ENCODE measurements around the gene HNMT. TPM values are rescaled to one million over a fixed set of nuclear protein-coding genes. Genes with fewer than 3 reads are reported as not detected.
"Not testable (repeated sequence)": the region's sequence is repeated elsewhere in the genome, so short reads cannot be mapped to it uniquely, and the experiment has no call there.

Gene HNMT
- total RNA-seq, 1 donor, result 42.2 TPM

DNA sequence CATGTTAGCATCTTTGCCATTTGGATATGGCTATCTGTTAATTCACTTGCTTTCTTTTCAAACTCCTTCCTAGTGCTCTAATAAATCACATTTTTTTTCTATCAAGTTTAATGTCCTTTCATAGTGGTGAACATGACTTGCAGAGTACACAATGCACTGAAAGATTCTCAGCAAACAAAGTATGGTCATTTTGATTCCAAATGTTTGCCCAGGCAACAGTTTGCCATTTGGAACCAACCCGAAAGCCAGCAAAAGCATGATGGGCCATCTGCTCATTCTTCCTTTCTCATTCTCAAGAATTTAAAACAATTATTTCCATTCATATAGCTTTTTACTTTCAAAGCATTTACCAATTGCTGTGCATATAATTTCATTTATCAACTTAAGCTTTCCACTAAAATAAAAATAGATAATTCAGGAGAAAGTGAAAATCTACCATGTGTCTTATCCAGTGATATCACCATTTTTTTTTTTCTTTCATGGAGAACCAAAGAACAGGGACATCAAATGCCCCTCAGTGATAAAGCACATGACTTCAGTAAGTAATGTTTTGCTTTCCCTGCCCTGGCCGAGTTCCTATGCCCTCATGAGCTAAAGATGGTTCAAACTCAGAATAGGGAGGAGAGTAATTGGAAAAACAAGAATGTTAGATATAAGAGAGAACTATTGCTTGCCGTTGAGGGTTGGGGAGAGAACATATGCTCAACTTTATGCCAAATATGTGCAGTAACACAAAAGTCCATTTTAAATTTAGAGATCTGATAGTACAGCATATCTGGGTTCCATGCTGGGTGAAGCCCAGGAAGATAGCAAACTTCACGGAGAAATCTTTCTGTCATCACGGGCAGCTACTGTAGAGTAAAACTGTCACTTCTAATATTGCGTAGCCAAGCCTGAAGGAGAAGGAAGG lies 62.1 kb downstream of the HNMT start:
- Histone ChIP-seq H3K9me3 (ENCODE audit: low read depth, low read length) (no peaks in the 10 kb centered on the region), H3K27me3 (ENCODE audit: insufficient read depth, low read length) (no peaks in the 10 kb centered on the region), H3K4me3 (ENCODE audit: low read length) (no peak overlapping the region), H3K4me1 (ENCODE audit: insufficient read depth, low read length) (peaks cover 11% of the 10 kb centered on the region)

DNA sequence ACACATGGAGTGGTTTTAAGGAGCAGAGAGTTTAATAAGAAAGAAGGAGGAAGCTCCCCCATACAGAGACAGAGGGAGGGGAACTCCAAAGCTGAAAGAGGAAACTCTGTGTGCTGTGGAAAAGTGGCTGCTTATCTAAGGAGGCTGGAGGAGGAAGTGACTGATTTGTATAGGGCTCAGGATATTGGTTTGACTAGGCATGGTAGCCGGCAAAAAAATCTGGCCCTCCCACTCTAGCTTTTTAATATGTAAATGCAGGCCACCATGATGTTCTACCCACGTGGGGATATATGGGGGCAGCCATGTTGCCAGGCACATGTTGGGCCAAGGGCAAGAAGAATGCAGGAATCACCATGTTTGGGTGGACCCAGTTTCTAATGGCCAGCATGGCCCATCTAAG lies 64.3 kb downstream of the HNMT start:
- H3K4me3 ChIP-seq (ENCODE audit: low read length), result no peak overlapping the region
- H3K9me3 ChIP-seq (ENCODE audit: low read depth, low read length), result no peaks in the 10 kb centered on the region
- peaks cover 11% of the 10 kb centered on the region for H3K4me1 ChIP-seq (ENCODE audit: insufficient read depth, low read length)

DNA sequence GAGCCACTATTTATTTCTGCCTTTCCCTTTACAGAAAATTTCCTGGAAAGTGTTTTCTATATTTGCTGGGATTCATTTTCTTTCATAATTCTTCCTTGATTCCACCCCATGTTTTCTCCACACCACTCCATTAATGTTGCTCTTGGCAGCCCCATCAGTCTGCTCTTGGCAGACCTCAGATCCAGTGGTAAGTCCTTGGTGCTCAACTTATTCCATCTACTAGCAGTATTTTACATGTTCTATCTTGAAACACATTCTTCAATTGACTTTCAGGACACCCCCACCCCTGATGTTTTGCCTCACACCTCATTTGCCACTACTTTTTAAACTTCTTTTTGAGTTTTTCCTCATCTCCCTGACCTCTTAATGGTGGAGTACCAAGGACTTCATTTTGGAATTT lies 65.0 kb downstream of the HNMT start:
- no peaks in the 10 kb centered on the region for H3K9me3 ChIP-seq (ENCODE audit: low read depth, low read length)
- no peak overlapping the region for H3K4me3 ChIP-seq (ENCODE audit: low read length)
- H3K27me3 ChIP-seq (ENCODE audit: insufficient read depth, low read length), result no peaks in the 10 kb centered on the region
- H3K4me1 ChIP-seq (ENCODE audit: insufficient read depth, low read length), result peaks cover 11% of the 10 kb centered on the region

More for the DNA sequence above, 64.3 kb downstream of the HNMT start:
- H3K27me3 ChIP-seq (ENCODE audit: insufficient read depth, low read length), result no peaks in the 10 kb centered on the region

DNA sequence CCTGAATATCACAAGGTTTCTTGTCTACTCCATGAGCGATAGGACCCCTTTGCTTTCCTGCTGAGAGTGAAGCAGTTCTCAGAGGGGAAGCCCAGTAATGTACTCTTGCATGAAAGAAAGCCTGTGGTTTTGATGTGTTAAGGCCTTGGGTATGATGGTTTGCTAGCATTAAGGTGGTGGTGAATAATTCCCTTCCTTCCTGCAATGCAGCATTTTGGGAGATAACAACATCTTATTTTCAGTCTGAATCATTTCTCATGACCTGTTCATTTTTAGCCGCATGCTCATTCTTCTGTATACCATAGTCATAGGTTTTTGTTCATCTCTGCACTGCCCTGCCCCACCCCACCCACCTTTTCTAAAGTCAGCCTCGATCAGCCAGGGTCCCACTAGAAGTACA lies 66.2 kb downstream of the HNMT start:
- Histone ChIP-seq H3K4me3 (ENCODE audit: low read length) (no peak overlapping the region), H3K9me3 (ENCODE audit: low read depth, low read length) (no peaks in the 10 kb centered on the region), H3K4me1 (ENCODE audit: insufficient read depth, low read length) (peaks cover 11% of the 10 kb centered on the region), H3K27me3 (ENCODE audit: insufficient read depth, low read length) (no peaks in the 10 kb centered on the region)

DNA sequence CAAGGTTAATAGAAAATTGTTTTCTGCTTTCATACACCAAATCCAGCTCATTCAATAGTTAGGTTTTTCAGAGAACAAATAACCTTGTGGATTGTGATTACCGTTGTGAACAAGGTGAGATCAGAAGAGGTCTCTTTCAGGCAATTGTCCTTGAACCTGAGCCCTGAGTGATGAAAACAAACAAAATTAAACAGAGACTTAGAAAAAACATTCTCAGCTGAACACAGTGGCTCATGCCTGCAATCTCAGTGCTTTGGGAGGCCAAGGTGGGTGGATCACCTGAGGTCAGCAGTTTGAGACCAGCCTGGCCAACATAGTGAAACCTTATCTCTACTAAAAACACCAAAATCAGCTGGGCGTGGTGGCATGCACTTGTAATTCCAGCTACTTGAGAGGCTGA lies 68.1 kb downstream of the HNMT start:
- Histone ChIP-seq H3K4me1 (ENCODE audit: insufficient read depth, low read length) (peaks cover 17% of the 10 kb centered on the region), H3K27me3 (ENCODE audit: insufficient read depth, low read length) (no peaks in the 10 kb centered on the region), H3K9me3 (ENCODE audit: low read depth, low read length) (no peaks in the 10 kb centered on the region), H3K4me3 (ENCODE audit: low read length) (no peak overlapping the region)

DNA sequence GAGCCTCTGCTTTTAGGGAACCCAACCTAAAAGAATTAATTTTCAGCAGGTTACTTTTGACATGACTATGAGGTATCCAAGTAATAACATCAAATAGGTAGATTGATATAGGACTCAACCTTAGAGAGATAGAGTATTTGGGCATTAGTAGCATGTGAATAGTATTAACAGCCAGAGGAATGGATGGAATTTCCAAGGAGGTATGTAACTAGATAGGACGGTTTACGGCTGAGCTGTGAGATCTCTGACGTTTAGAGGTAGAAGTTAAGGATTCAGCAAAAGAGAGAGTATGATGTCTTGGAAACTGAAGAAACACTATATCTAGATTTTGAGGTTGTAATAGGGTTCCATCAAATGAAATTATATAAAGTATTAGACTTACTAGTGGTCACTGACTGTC lies 70.3 kb downstream of the HNMT start:
- Histone ChIP-seq H3K27me3 (ENCODE audit: insufficient read depth, low read length) (no peaks in the 10 kb centered on the region), H3K9me3 (ENCODE audit: low read depth, low read length) (no peaks in the 10 kb centered on the region), H3K4me3 (ENCODE audit: low read length) (no peak overlapping the region), H3K4me1 (ENCODE audit: insufficient read depth, low read length) (peaks cover 6% of the 10 kb centered on the region)

DNA sequence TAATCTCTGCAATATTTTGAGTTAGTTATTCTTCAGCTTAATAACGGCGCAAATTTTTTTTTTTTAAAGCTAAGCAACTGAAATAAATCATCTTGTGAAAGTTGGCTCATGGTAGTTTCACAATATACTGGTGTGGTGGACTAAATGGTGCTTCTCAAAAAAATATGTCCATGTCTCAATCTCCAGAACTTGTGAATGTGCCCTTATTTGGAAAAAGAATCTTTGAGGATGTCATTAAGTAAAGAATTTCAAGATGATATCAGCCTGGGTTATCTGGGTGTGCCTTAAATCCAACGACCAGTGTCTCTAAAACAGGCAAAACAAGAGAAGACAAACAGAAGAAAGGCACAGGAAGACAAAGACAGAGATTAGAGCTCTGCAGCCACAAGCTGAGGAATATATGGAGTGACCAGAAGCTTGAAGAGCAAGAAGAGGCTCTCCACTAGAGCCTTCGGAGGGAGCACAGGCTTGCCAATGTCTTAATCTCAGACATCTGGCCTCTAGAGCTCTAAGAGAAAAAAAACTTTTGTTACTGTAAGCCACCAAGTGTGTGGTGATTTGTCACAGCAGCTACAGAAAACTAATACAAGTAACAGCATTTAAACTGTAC lies 71.4 kb downstream of the HNMT start:
- Histone ChIP-seq H3K4me1 (ENCODE audit: insufficient read depth, low read length) (peaks cover 6% of the 10 kb centered on the region), H3K27me3 (ENCODE audit: insufficient read depth, low read length) (no peaks in the 10 kb centered on the region)

DNA sequence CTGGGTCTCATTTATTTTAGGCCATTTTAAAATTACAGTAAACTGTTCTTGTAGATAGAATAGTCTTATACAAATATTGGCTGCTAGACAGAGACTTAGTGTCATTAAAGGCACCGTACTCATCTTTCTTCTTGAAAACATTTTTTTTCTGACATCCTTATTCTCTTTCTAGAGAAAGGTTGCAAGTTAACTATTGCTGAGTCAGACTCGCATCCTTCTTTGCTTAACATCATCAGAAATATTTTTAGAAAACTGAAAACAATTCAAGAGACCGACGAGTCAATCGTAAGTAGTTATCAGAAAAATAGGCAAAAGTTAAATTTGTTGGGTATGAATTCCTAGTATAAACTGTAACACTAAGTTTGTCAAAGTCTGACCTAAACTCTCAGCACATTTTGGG lies 72.2 kb downstream of the HNMT start:
- H3K4me1 ChIP-seq (ENCODE audit: insufficient read depth, low read length), result peaks cover 6% of the 10 kb centered on the region
- H3K9me3 ChIP-seq (ENCODE audit: low read depth, low read length), result no peaks in the 10 kb centered on the region
- H3K4me3 ChIP-seq (ENCODE audit: low read length), result no peak overlapping the region
- no peaks in the 10 kb centered on the region for H3K27me3 ChIP-seq (ENCODE audit: insufficient read depth, low read length)

More for the DNA sequence above, 71.4 kb downstream of the HNMT start:
- Histone ChIP-seq H3K9me3 (ENCODE audit: low read depth, low read length) (no peaks in the 10 kb centered on the region), H3K4me3 (ENCODE audit: low read length) (no peak overlapping the region)

DNA sequence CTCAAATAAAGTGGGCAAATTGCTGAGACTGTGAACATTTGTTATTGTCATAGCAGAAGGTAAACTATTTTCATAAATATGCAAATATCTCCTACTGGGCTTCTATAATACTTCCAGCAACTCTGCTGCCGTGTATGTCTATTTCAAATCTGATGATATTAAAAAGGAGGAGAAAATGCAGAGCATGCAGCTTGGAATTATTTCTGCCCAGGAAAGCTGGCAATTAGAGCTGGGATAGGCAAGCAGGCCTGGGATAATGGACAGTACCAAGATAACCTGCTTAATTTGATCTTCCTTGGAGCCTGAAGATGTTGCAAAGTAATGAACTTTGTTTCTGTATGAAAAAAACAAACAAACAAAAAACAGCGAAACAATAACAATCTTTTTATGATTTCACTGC lies 72.8 kb downstream of the HNMT start:
- Histone ChIP-seq H3K4me3 (ENCODE audit: low read length) (no peak overlapping the region), H3K9me3 (ENCODE audit: low read depth, low read length) (no peaks in the 10 kb centered on the region), H3K27me3 (ENCODE audit: insufficient read depth, low read length) (no peaks in the 10 kb centered on the region), H3K4me1 (ENCODE audit: insufficient read depth, low read length) (peaks cover 6% of the 10 kb centered on the region)

DNA sequence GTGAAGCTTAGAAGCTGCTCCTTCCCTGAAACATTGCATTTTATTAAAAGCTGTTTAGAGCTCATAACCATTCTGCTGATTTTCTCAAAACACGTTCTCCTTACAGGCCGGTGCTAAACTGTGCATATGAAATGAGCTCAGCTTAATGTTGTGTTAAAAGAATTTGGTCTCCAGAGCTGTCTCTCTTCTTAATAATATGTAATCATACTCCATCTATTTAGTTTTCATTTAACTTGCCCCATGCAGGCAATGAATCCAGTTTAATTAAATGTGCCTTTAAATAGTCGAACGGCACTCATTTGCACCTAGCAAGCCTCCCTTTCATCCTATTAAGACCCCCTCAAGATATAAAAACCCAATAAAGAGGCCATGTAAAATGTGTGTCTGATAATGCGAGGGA lies 76.3 kb downstream of the HNMT start:
- H3K9me3 ChIP-seq (ENCODE audit: low read depth, low read length), result no peaks in the 10 kb centered on the region

DNA sequence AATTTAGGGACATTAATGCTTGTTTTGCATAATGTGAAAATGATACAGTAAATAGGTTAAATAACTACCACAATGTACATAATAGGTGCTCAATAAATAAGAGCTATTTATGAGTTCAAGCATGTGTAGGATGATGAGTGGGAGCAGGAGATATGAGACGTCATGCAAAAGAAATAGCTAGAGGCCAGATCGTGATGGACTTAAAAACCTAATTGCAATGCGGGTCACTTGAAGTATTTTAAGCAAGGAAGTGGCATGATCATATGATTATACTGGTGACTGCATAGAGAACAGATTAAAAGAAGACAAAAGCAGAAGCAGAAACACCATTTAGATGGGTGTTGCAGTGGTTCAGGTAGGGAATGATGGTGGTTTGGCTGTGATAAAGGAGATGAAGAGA lies 78.0 kb downstream of the HNMT start:
- Histone ChIP-seq H3K9me3 (ENCODE audit: low read depth, low read length) (no peaks in the 10 kb centered on the region), H3K4me3 (ENCODE audit: low read length) (no peak overlapping the region), H3K27me3 (ENCODE audit: insufficient read depth, low read length) (no peaks in the 10 kb centered on the region), H3K4me1 (ENCODE audit: insufficient read depth, low read length) (no peaks in the 10 kb centered on the region)

More for the DNA sequence above, 76.3 kb downstream of the HNMT start:
- Histone ChIP-seq H3K4me3 (ENCODE audit: low read length) (no peak overlapping the region), H3K4me1 (ENCODE audit: insufficient read depth, low read length) (peaks cover 6% of the 10 kb centered on the region), H3K27me3 (ENCODE audit: insufficient read depth, low read length) (no peaks in the 10 kb centered on the region)

DNA sequence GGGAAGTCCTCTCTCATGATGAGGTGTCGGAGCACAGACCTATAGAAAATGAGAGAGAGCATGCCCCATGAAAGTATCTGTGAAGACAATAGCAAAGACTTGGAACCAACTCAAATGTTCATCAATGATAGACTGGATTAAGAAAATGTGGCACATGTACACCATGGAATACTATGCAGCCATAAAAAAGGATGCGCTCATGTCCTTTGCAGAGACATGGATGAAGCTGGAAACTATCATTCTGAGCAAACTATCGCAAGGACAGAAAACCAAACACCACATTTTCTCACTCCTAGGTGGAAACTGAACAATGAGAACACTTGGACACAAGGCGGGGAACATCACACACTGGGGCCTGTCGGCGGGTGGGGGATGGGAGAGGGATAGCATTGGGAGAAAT lies 79.3 kb downstream of the HNMT start:
- H3K4me3 ChIP-seq (ENCODE audit: low read length); H3K27me3 ChIP-seq (ENCODE audit: insufficient read depth, low read length); H3K4me1 ChIP-seq (ENCODE audit: insufficient read depth, low read length); H3K9me3 ChIP-seq (ENCODE audit: low read depth, low read length): not testable (repeated sequence)

DNA sequence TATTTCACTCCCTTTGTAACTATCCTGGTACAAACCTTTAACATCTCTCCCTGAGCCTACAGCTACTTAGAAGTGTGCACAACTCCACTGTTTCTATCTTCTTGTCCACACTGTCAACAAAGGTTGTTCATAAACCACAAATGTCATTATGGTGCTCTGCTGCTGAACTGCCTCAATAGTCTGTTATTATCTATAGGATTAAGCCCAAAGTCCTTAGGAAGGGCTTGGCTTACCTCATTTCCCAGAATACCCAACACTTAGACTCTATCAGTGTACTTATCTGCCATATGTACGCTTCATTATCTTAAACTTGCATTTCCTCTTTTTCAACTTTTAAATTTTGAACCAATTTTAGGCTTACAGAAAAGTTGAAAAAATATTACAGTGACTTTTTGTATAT lies 94.2 kb downstream of the HNMT start:
- Histone ChIP-seq H3K9me3 (ENCODE audit: low read depth, low read length) (no peaks in the 10 kb centered on the region), H3K4me3 (ENCODE audit: low read length) (no peak overlapping the region), H3K4me1 (ENCODE audit: insufficient read depth, low read length) (no peaks in the 10 kb centered on the region), H3K27me3 (ENCODE audit: insufficient read depth, low read length) (no peaks in the 10 kb centered on the region)

DNA sequence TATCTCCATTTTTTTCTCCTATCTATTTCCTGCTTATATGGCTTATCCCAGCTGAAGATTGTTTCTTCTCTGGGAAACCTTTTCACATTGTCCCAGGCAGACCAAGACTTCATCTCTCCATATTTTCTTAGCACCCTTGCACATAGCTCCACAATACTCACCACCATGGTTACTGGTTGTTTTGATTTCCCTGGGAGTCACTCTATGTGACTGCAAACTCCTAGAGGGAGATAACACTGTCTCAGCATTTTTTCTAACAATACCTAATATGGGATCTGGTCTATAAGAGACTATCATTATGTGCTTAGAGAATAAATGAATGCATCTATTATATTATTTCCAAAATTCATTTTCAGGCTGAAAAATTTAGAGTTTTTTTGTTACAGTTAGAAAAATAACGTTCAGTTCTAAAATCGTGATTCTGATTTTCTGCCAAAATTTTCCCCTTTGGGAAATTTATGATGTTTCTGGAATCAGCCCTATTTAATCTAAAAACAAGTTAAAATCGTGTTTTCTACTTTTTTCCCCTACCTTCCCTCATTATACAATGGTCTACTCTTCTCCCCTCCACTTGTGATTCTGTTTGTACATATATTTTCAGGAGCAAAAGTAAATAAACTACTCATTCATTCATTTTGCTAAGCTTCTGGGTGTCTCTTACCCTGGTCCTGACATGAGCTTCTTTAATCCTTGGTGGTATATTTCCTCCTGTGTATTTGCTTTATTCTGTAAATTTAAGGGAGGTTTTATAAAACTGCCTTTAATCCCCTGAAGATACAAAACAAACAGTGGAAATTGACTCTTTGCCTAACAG lies 95.4 kb downstream of the HNMT start:
- no peak overlapping the region for H3K4me3 ChIP-seq (ENCODE audit: low read length)
- no peaks in the 10 kb centered on the region for H3K4me1 ChIP-seq (ENCODE audit: insufficient read depth, low read length)
- no peaks in the 10 kb centered on the region for H3K27me3 ChIP-seq (ENCODE audit: insufficient read depth, low read length)
- no peaks in the 10 kb centered on the region for H3K9me3 ChIP-seq (ENCODE audit: low read depth, low read length)

DNA sequence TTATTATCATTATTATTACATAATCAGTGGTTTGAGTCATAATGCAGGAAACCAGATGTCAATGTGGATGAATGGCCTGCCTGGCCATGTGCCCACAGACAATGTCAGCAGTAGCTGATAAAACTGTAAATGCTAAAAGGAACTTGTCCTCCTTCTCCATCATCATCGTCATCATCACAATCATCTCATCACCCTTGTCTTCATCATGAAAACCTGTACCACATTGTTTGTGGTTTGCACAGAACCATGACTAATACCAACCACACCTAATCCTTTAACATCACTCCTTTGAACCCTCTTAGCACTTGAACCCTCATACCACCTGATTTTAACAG lies 96.0 kb downstream of the HNMT start:
- Histone ChIP-seq H3K4me1 (ENCODE audit: insufficient read depth, low read length) (no peaks in the 10 kb centered on the region), H3K27me3 (ENCODE audit: insufficient read depth, low read length) (no peaks in the 10 kb centered on the region), H3K4me3 (ENCODE audit: low read length) (no peak overlapping the region), H3K9me3 (ENCODE audit: low read depth, low read length) (no peaks in the 10 kb centered on the region)
